Measurements from ENCODE around the gene GPR180.

- no peak for TF ChIP-seq CTCF (IDR thresholded peaks at IDR 0.05)
- TF ChIP-seq POLR2A (IDR thresholded peaks at IDR 0.05), result no peak
Observed at GRCh38 chr13:94646904-94647303, 45.2 kb downstream of the GPR180 start.
